Endodermal cell (in vitro differentiated cells): ENCODE measurements around the gene TRAF3. TPM values are rescaled to one million over a fixed set of nuclear protein-coding genes. Genes with fewer than 3 reads are reported as not detected.

ENCODE experiments used
- DNase-seq: peaks from one replicate; pipeline ENCODE4 v3.0.0-alpha.2; 2017
- H3K27ac ChIP-seq: 2 replicates; pipeline ENCODE4 v1.5.1; 2013; ENCODE audit warnings: mild to moderate bottlenecking, low read depth, low read length, moderate library complexity
- H3K27me3 ChIP-seq: 2 replicates; pipeline ENCODE4 v1.6.1; 2013; ENCODE audit warnings: mild to moderate bottlenecking, low read length, moderate library complexity; ENCODE audit not compliant: insufficient read depth, control insufficient read depth, poor library complexity, severe bottlenecking
- H3K36me3 ChIP-seq: 2 replicates; pipeline ENCODE4 v1.7.0; 2013; ENCODE audit warnings: mild to moderate bottlenecking, low read length, moderate library complexity; ENCODE audit not compliant: control insufficient read depth, insufficient read depth
- H3K4me1 ChIP-seq: one replicate; pipeline ENCODE4 v1.7.0; 2013; ENCODE audit warnings: low read length; ENCODE audit not compliant: control insufficient read depth, insufficient read depth
- H3K4me3 ChIP-seq: 2 replicates; pipeline ENCODE4 v1.5.1; 2013; ENCODE audit warnings: mild to moderate bottlenecking, low read length, moderate library complexity
- H3K9ac ChIP-seq: 2 replicates; pipeline ENCODE4 v1.6.1; 2013; ENCODE audit warnings: mild to moderate bottlenecking, low read length, moderate library complexity; ENCODE audit not compliant: poor library complexity, severe bottlenecking; ENCODE audit errors: extremely low read depth
- H3K9me3 ChIP-seq: 2 replicates; pipeline ENCODE4 v1.6.1; 2013; ENCODE audit warnings: mild to moderate bottlenecking, low read length, moderate library complexity; ENCODE audit not compliant: control insufficient read depth
- H3K27ac Mint-ChIP-seq: 2 replicates; pipeline ENCODE4 v1.8.0; 2020; ENCODE audit warnings: mixed read lengths
- H3K27me3 Mint-ChIP-seq: 2 replicates; pipeline ENCODE4 v1.8.0; 2021; ENCODE audit warnings: mild to moderate bottlenecking, mixed read lengths; ENCODE audit not compliant: insufficient read depth
- H3K36me3 Mint-ChIP-seq: 2 replicates; pipeline ENCODE4 v1.8.0; 2020; ENCODE audit warnings: low read depth, mixed read lengths
- H3K4me1 Mint-ChIP-seq: 2 replicates; pipeline ENCODE4 v1.8.0; 2020; ENCODE audit warnings: mixed read lengths
- H3K4me3 Mint-ChIP-seq: 2 replicates; pipeline ENCODE4 v1.8.0; 2020; ENCODE audit warnings: mild to moderate bottlenecking, moderate library complexity, mixed read lengths
- H3K9me3 Mint-ChIP-seq: 2 replicates; pipeline ENCODE4 v1.8.0; 2020; ENCODE audit warnings: mild to moderate bottlenecking, mixed read lengths
- CTCF ChIP-seq: fragments of 200-600 bp; sonication (generic); conservative IDR thresholded peaks from 2 replicates; pipeline ENCODE4 v1.5.0; 2021; ENCODE audit warnings: antibody characterized with exemption, mild to moderate bottlenecking
- WGBS, 2 experiments: methylation state at CpG; one replicate each; pipeline versions ENCODE4 v1.1.5 to v1.1.7; 2013; ENCODE audit warnings: missing lambda C conversion rate in 2 of 2, mixed read lengths in 1 of 2; ENCODE audit not compliant: insufficient coverage in 1 of 2, insufficient read length in 1 of 2; 5-methylcytosine and 5-hydroxymethylcytosine counted together
- total RNA-seq, 2 donors: library from RNA; stranded (reverse); fragmentation: NEBNext Ultra II Directional in 1 of 2; extraction: Animal tissue kit (Norgen Biotek cat#: 25700) in 1 of 2; gene quantifications; 2 replicates in 1 of 2; 3 replicates in 1 of 2; pipeline ENCODE4 v1.2.1, GENCODE V29; 2021

TRAF3 gene
- total RNA-seq, 2 donors from 2014 or later, result 16.7 to 23.8 TPM

GRCh38 chr14:102751088-102751487 lies 26.2 kb upstream of the TRAF3 start:
- peaks cover 19% of the 10 kb centered on the region for H3K36me3 Mint-ChIP-seq
- H3K4me3 Mint-ChIP-seq, result no peak overlapping the region
- Histone ChIP-seq H3K9ac (no peak overlapping the region), H3K27me3 (no peaks in the 10 kb centered on the region), H3K9me3 (no peaks in the 10 kb centered on the region), H3K4me1 (peaks cover 11% of the 10 kb centered on the region), H3K27ac (no peak overlapping the region), H3K36me3 (no peaks in the 10 kb centered on the region), H3K4me3 (no peak overlapping the region)
- TF ChIP-seq CTCF, result no peak
- 90 to 93% methylated on average over 7 to 16 of the region's 16 CpGs for WGBS, 2 experiments
- H3K4me1 Mint-ChIP-seq, result peaks cover 16% of the 10 kb centered on the region
- no peak for DNase-seq
- no peak overlapping the region for H3K27ac Mint-ChIP-seq
- H3K27me3 Mint-ChIP-seq, result no peaks in the 10 kb centered on the region
- H3K9me3 Mint-ChIP-seq, result no peaks in the 10 kb centered on the region

- no peak for TF ChIP-seq CTCF
- Mint-ChIP-seq H3K4me1 (peaks cover 14% of the 10 kb centered on the region), H3K27me3 (no peaks in the 10 kb centered on the region), H3K4me3 (no peak overlapping the region), H3K36me3 (peaks cover 14% of the 10 kb centered on the region), H3K27ac (no peak overlapping the region), H3K9me3 (peaks cover 3% of the 10 kb centered on the region)
- H3K4me1 ChIP-seq, result peaks cover 11% of the 10 kb centered on the region
- DNase-seq, result no peak
- no peaks in the 10 kb centered on the region for H3K27me3 ChIP-seq
- 91 to 93% methylated on average over 11 to 14 of the region's 14 CpGs for WGBS, 2 experiments
- H3K27ac ChIP-seq, result no peak overlapping the region
- no peaks in the 10 kb centered on the region for H3K9me3 ChIP-seq
- H3K4me3 ChIP-seq, result no peak overlapping the region
- H3K36me3 ChIP-seq, result no peaks in the 10 kb centered on the region
- no peak overlapping the region for H3K9ac ChIP-seq
These were observed 24.9 kb upstream of the TRAF3 start for GRCh38 chr14:102752239-102752847.

GRCh38 chr14:102754370-102755262 lies 22.6 kb upstream of the TRAF3 start:
- Histone ChIP-seq H3K36me3 (no peaks in the 10 kb centered on the region), H3K4me1 (peaks cover 5% of the 10 kb centered on the region), H3K9ac (no peak overlapping the region), H3K27ac (no peak overlapping the region), H3K9me3 (no peaks in the 10 kb centered on the region), H3K27me3 (no peaks in the 10 kb centered on the region), H3K4me3 (no peak overlapping the region)
- Mint-ChIP-seq H3K27me3 (no peaks in the 10 kb centered on the region), H3K4me1 (peaks cover 10% of the 10 kb centered on the region), H3K27ac (peak overlapping the region; percentile 49), H3K4me3 (no peak overlapping the region), H3K9me3 (peaks cover 3% of the 10 kb centered on the region), H3K36me3 (peaks cover 3% of the 10 kb centered on the region)
- no peak for TF ChIP-seq CTCF
- DNase-seq, result no peak
- 91 to 95% methylated on average over 14 to 17 of the region's 17 CpGs for WGBS, 2 experiments
